HepG2 (cell line): ENCODE measurements around the gene HCFC1. TPM values are rescaled to one million over a fixed set of nuclear protein-coding genes. Genes with fewer than 3 reads are reported as not detected.
A peak's percentile ranks its signal among the peaks of the same experiment; 100 is the strongest.

Experiments used
- AGO1 ChIP-seq: fragments of 200-400 bp; formaldehyde crosslinking; IDR thresholded peaks from 2 replicates; pipeline ENCODE4 v1.6.1; 2017; ENCODE audit warnings: mild to moderate bottlenecking, low read depth, low read length, moderate library complexity; ENCODE audit not compliant: poor library complexity, severe bottlenecking
- CEBPG ChIP-seq: IDR thresholded peaks from 2 replicates; pipeline ENCODE4 v1.6.1; 2016
- CERS6 ChIP-seq: sonication (generic); formaldehyde crosslinking; IDR thresholded peaks from 2 replicates; pipeline ENCODE4 v1.5.0; 2020; ENCODE audit warnings: missing genetic modification reagents
- CHD4 ChIP-seq: fragments of 200-600 bp; sonication (generic); IDR thresholded peaks from 2 replicates; pipeline ENCODE4 v1.7.0; 2017; ENCODE audit warnings: mild to moderate bottlenecking, low read length, borderline replicate concordance
- ETV5 ChIP-seq: IDR thresholded peaks from 2 replicates; pipeline ENCODE4 v1.6.1; 2018; ENCODE audit warnings: missing biosample characterization, missing genetic modification reagents, inconsistent platforms, borderline replicate concordance
- ISL2 ChIP-seq: sonication (generic); formaldehyde crosslinking; IDR thresholded peaks from 2 replicates; pipeline ENCODE4 v1.5.0; 2020; ENCODE audit warnings: missing genetic modification reagents
- MXD3 ChIP-seq: IDR thresholded peaks from 2 replicates; pipeline ENCODE4 v1.6.1; 2016; ENCODE audit warnings: mild to moderate bottlenecking, missing biosample characterization, missing genetic modification reagents
- MYC ChIP-seq: sonication (generic); formaldehyde crosslinking; IDR thresholded peaks from 2 replicates; pipeline ENCODE4 v1.9.0; 2021; ENCODE audit warnings: missing genetic modification reagents, borderline replicate concordance
- PAXIP1 ChIP-seq: sonication (generic); formaldehyde crosslinking; conservative IDR thresholded peaks from 2 replicates; pipeline ENCODE4 v1.4.0; 2020; ENCODE audit warnings: mild to moderate bottlenecking, missing genetic modification reagents, moderate library complexity
- PRDM10 ChIP-seq: sonication (generic); formaldehyde crosslinking; IDR thresholded peaks from 2 replicates; pipeline ENCODE4 v1.4.0; 2020; ENCODE audit warnings: low read depth, missing genetic modification reagents
- RAD51 ChIP-seq: fragments of 450-650 bp; IDR thresholded peaks from 2 replicates; pipeline ENCODE4 v1.6.1; 2016; ENCODE audit warnings: borderline replicate concordance
- TFDP2 ChIP-seq: sonication (generic); formaldehyde crosslinking; IDR thresholded peaks from 2 replicates; pipeline ENCODE4 v1.4.0; 2020; ENCODE audit warnings: missing genetic modification reagents
- TGIF2 ChIP-seq: IDR thresholded peaks from 2 replicates; pipeline ENCODE4 v1.6.1; 2016; ENCODE audit warnings: control low read depth, missing compliant biosample characterization
- ZBTB46 ChIP-seq: sonication (generic); formaldehyde crosslinking; IDR thresholded peaks from 2 replicates; pipeline ENCODE4 v1.4.0; 2020; ENCODE audit warnings: mild to moderate bottlenecking, missing genetic modification reagents, borderline replicate concordance
- ZFP82 ChIP-seq: sonication (generic); formaldehyde crosslinking; IDR thresholded peaks from 2 replicates; pipeline ENCODE4 v1.5.1; 2020; ENCODE audit warnings: mild to moderate bottlenecking, missing genetic modification reagents, borderline replicate concordance
- ZNF333 ChIP-seq: sonication (generic); formaldehyde crosslinking; IDR thresholded peaks from 2 replicates; pipeline ENCODE4 v1.4.0; 2020; ENCODE audit warnings: mild to moderate bottlenecking, missing genetic modification reagents, borderline replicate concordance
- ZNF678 ChIP-seq: sonication (generic); formaldehyde crosslinking; IDR thresholded peaks from 2 replicates; pipeline ENCODE4 v1.4.0; 2020; ENCODE audit warnings: mild to moderate bottlenecking, missing genetic modification reagents
- polyA plus RNA-seq, 8 experiments: library from polyadenylated mRNA; depleted of rRNA in 3 of 8; stranded (reverse) in 7 of 8; unstranded in 1 of 8; fragments of >200 nt; fragmentation: Illumina TruSeq in 4 of 8; extraction: Trizol in 4 of 8; gene quantifications; 2 replicates each; pipeline versions ENCODE4 v1.2.1 to v1.2.3, GENCODE V29; 2011 to 2016; ENCODE audit warnings: low read depth in 4 of 8, missing spikeins in 1 of 8, mixed read lengths in 1 of 8; ENCODE audit not compliant: insufficient read depth in 1 of 8
- total RNA-seq, 5 experiments: library from RNA; depleted of rRNA; stranded (reverse); fragments of >200 nt; fragmentation: Illumina TruSeq; extraction: Trizol; gene quantifications; 2 replicates each; pipeline ENCODE4 v1.2.3, GENCODE V29; 2016; ENCODE audit warnings: low read depth in 1 of 5

Gene HCFC1
- total and polyA plus RNA-seq, 2 of the 13 experiments (the other 11 are each of a cell fraction or from before 2014, with no cell fraction given): 5.8 to 17.8 TPM

- TF ChIP-seq PRDM10 (CRISPR knock-in tag) (no peak), CEBPG (CRISPR knock-in tag) (no peak), ZNF678 (CRISPR knock-in tag) (no peak), MYC (CRISPR knock-in tag) (no peak), AGO1 (no peak), ETV5 (CRISPR knock-in tag) (peak; percentile 83), MXD3 (CRISPR knock-in tag) (no peak), ZFP82 (CRISPR knock-in tag) (no peak), CHD4 (no peak), ZNF333 (CRISPR knock-in tag) (no peak; the same call in 1 of the 2 replicates), ISL2 (CRISPR knock-in tag) (no peak), CERS6 (no peak), TFDP2 (CRISPR knock-in tag) (no peak), ZBTB46 (CRISPR knock-in tag) (no peak), RAD51 (no peak), TGIF2 (no peak), PAXIP1 (CRISPR knock-in tag) (peak; percentile 61)
Measured at GRCh38 chrX:153926858-153927671, 44.6 kb downstream of the HCFC1 start (continued).
